Measurements from ENCODE around the gene ABHD6.
"Not testable (repeated sequence)": the region's sequence is repeated elsewhere in the genome, so short reads cannot be mapped to it uniquely, and the experiment has no call there.

The ABHD6 gene

GRCh38 chr3:58334013-58334321 is 96.4 kb downstream of the ABHD6 start:
- H3K27me3 Mint-ChIP-seq (ENCODE audit: low read depth, poor library complexity): peaks cover 10% of the 10 kb centered on the region
- H3K4me1 Mint-ChIP-seq: peaks cover 44% of the 10 kb centered on the region
- H3K4me3 Mint-ChIP-seq: peak overlapping the region; percentile 92
- peaks cover 3% of the 10 kb centered on the region for H3K36me3 Mint-ChIP-seq (ENCODE audit: low read depth)
- TF ChIP-seq CTCF (IDR thresholded peaks at IDR 0.05): no peak
- DNase-seq: no peak
- no peaks in the 10 kb centered on the region for H3K9me3 Mint-ChIP-seq
- no peak overlapping the region for H3K27ac Mint-ChIP-seq

- Mint-ChIP-seq H3K4me1 (peaks cover 43% of the 10 kb centered on the region), H3K27me3 (ENCODE audit: low read depth, poor library complexity) (peaks cover 9% of the 10 kb centered on the region), H3K4me3 (peak overlapping the region; percentile 58), H3K36me3 (ENCODE audit: low read depth) (peaks cover 6% of the 10 kb centered on the region), H3K27ac (no peak overlapping the region), H3K9me3 (no peaks in the 10 kb centered on the region)
- no peak for DNase-seq
- TF ChIP-seq CTCF (IDR thresholded peaks at IDR 0.05): no peak
Measured at GRCh38 chr3:58334506-58334884, 96.9 kb downstream of the ABHD6 start.

- no peak for DNase-seq
- Mint-ChIP-seq H3K9me3 (no peaks in the 10 kb centered on the region), H3K4me3 (peak overlapping the region; percentile 0), H3K4me1 (peaks cover 42% of the 10 kb centered on the region), H3K27ac (no peak overlapping the region), H3K36me3 (ENCODE audit: low read depth) (peaks cover 6% of the 10 kb centered on the region), H3K27me3 (ENCODE audit: low read depth, poor library complexity) (peaks cover 3% of the 10 kb centered on the region)
- no peak for TF ChIP-seq CTCF (IDR thresholded peaks at IDR 0.05)
Measured at GRCh38 chr3:58335652-58335947, 98.0 kb downstream of the ABHD6 start.

GRCh38 chr3:58336135-58336882 is 98.7 kb downstream of the ABHD6 start:
- no peak for TF ChIP-seq CTCF (IDR thresholded peaks at IDR 0.05)
- H3K4me3 Mint-ChIP-seq: no peak overlapping the region
- no peak for DNase-seq
- no peak overlapping the region for H3K27ac Mint-ChIP-seq
- no peaks in the 10 kb centered on the region for H3K27me3 Mint-ChIP-seq (ENCODE audit: low read depth, poor library complexity)
- peaks cover 36% of the 10 kb centered on the region for H3K4me1 Mint-ChIP-seq
- H3K9me3 Mint-ChIP-seq: no peaks in the 10 kb centered on the region
- H3K36me3 Mint-ChIP-seq (ENCODE audit: low read depth): peaks cover 6% of the 10 kb centered on the region

- H3K9me3 Mint-ChIP-seq: no peaks in the 10 kb centered on the region
Measured at GRCh38 chr3:58337190-58337589, 99.6 kb downstream of the ABHD6 start.

GRCh38 chr3:58339146-58339545 is 101.6 kb downstream of the ABHD6 start:
- peaks cover 17% of the 10 kb centered on the region for H3K4me1 Mint-ChIP-seq
- H3K36me3 Mint-ChIP-seq (ENCODE audit: low read depth); H3K9me3 Mint-ChIP-seq; H3K27me3 Mint-ChIP-seq (ENCODE audit: low read depth, poor library complexity); H3K27ac Mint-ChIP-seq; H3K4me3 Mint-ChIP-seq; DNase-seq: not testable (repeated sequence)

More at GRCh38 chr3:58337190-58337589, 99.6 kb downstream of the ABHD6 start:
- no peaks in the 10 kb centered on the region for H3K27me3 Mint-ChIP-seq (ENCODE audit: low read depth, poor library complexity)
- TF ChIP-seq CTCF (IDR thresholded peaks at IDR 0.05): no peak
- peaks cover 6% of the 10 kb centered on the region for H3K36me3 Mint-ChIP-seq (ENCODE audit: low read depth)
- H3K4me1 Mint-ChIP-seq: peaks cover 28% of the 10 kb centered on the region
- no peak overlapping the region for H3K27ac Mint-ChIP-seq
- H3K4me3 Mint-ChIP-seq: no peak overlapping the region
- no peak for DNase-seq

All from nephron progenitor cell (in vitro differentiated cells).